Kidney (tissue), 14 donors: ENCODE results near the gene PKHD1. TPM values are rescaled to one million over a fixed set of nuclear protein-coding genes. Genes with fewer than 3 reads are reported as not detected.

Experiments
- DNase-seq, 5 donors: peaks; one replicate each; pipeline ENCODE4 v3.0.0-alpha.2; 2013 to 2020
- FAIRE-seq: peaks from 2 replicates; lab custom pipeline; 2012; peaks lifted over from hg19 to GRCh38; lab: Jason Lieb, UNC
- H3K27ac ChIP-seq, 2 donors: one replicate each; pipeline ENCODE4 v1.7.0; 2013; ENCODE audit warnings: low read depth in 2 of 2, low read length in 2 of 2, inconsistent platforms in 1 of 2
- H3K27me3 ChIP-seq: one replicate; pipeline ENCODE4 v1.7.1; 2013; ENCODE audit warnings: low read length, inconsistent platforms; ENCODE audit not compliant: control insufficient read depth, insufficient read depth
- H3K36me3 ChIP-seq, 3 donors: one replicate each; pipeline versions ENCODE4 v1.7.0 to v1.7.1; 2013; ENCODE audit warnings: low read length in 3 of 3, control low read depth in 1 of 3, inconsistent platforms in 1 of 3; ENCODE audit not compliant: insufficient read depth in 3 of 3, control insufficient read depth in 2 of 3
- H3K4me1 ChIP-seq, 3 donors: one replicate each; pipeline versions ENCODE4 v1.7.0 to v1.7.1; 2013; ENCODE audit warnings: low read length in 3 of 3, inconsistent platforms in 1 of 3, low read depth in 1 of 3; ENCODE audit not compliant: control insufficient read depth in 2 of 3, insufficient read depth in 2 of 3
- H3K4me3 ChIP-seq, 3 donors: one replicate each; pipeline versions ENCODE4 v1.7.0 to v1.8.1; 2013; ENCODE audit warnings: low read length in 3 of 3, control low read depth in 1 of 3, inconsistent platforms in 1 of 3
- H3K9ac ChIP-seq, 3 donors: one replicate each; pipeline versions ENCODE4 v1.7.0 to v1.7.1; 2013; ENCODE audit warnings: low read length in 3 of 3, control low read depth in 1 of 3, inconsistent platforms in 1 of 3
- H3K9me3 ChIP-seq, 3 donors: one replicate each; pipeline versions ENCODE4 v1.7.0 to v1.7.1; 2013; ENCODE audit warnings: low read length in 3 of 3, control low read depth in 1 of 3, inconsistent platforms in 1 of 3; ENCODE audit not compliant: control insufficient read depth in 2 of 3, insufficient read depth in 1 of 3
- CTCF ChIP-seq: IDR thresholded peaks from 3 replicates; pipeline ENCODE4 v1.5.1; 2012; ENCODE audit warnings: mild to moderate bottlenecking, moderate library complexity, borderline replicate concordance; ENCODE audit not compliant: insufficient read depth; ENCODE audit errors: extremely low read depth
- intact Hi-C: fragments of 100-400 bp; cut with DNase I; formaldehyde crosslinking; loops from one replicate; pipeline ENCODE4 v1.11.1; 2022
- polyA plus RNA-seq: library from polyadenylated mRNA; stranded (reverse); fragments of 350-450 nt; fragmentation: Illumina TruSeq; extraction: RNeasy Lipid Tissue Mini Kit (QIAGEN cat#74804); gene quantifications from one replicate; pipeline ENCODE4 v1.2.3, GENCODE V29; 2014; ENCODE audit warnings: low read depth, low replicate concordance; ENCODE audit not compliant: insufficient read depth
- total RNA-seq: library from RNA; stranded (reverse); fragmentation: NEBNext Ultra II Directional; extraction: Animal tissue kit (Norgen Biotek cat#: 25700); gene quantifications from one replicate; pipeline ENCODE4 v1.2.1, GENCODE V29; 2021
- donor health status: control.
- donor health status: control.
- donor health status: control.
- donor health status: control.
- donor health status: control.
- donor health status: DM: yes; HTN: yes; CAD: no.
- donor health status: Normal renal cell carcinoma (clear cell type).

The PKHD1 gene
- total and polyA plus RNA-seq, 2 donors from 2014 or later: 6.0 to 77.5 TPM

- Histone ChIP-seq H3K9me3 (no peaks in the 10 kb centered on the region), H3K36me3 (peaks cover 0 to 39% (median 16%) of the 10 kb centered on the region in 3 donors), H3K4me1 (peaks cover 0 to 20% (median 4%) of the 10 kb centered on the region in 3 donors), H3K27ac (peak overlapping the region; percentile 35 to 38), H3K4me3 (no peak overlapping the region), H3K9ac (no peak overlapping the region), H3K27me3 (no peaks in the 10 kb centered on the region)
- peak in 2 of 5 donors; percentile 50 to 51 for DNase-seq
- peak; percentile 97 for FAIRE-seq
- TF ChIP-seq CTCF: peak; percentile 59
- intact Hi-C loops: no loop called here
These were observed 66.4 kb downstream of the PKHD1 start for GRCh38 chr6:52020945-52021570.

GRCh38 chr6:52019881-52020280 lies 67.5 kb downstream of the PKHD1 start:
- Histone ChIP-seq H3K9ac (peak overlapping the region in 1 of 3 donors; percentile 20), H3K27me3 (no peaks in the 10 kb centered on the region), H3K27ac (peak overlapping the region; percentile 45 to 63), H3K4me1 (peaks cover 0 to 20% (median 4%) of the 10 kb centered on the region in 3 donors), H3K4me3 (no peak overlapping the region), H3K9me3 (no peaks in the 10 kb centered on the region), H3K36me3 (peaks cover 0 to 31% (median 14%) of the 10 kb centered on the region in 3 donors)
- intact Hi-C loops: no loop called here
- no peak for FAIRE-seq
- TF ChIP-seq CTCF: peak; percentile 5
- no peak for DNase-seq

DNA sequence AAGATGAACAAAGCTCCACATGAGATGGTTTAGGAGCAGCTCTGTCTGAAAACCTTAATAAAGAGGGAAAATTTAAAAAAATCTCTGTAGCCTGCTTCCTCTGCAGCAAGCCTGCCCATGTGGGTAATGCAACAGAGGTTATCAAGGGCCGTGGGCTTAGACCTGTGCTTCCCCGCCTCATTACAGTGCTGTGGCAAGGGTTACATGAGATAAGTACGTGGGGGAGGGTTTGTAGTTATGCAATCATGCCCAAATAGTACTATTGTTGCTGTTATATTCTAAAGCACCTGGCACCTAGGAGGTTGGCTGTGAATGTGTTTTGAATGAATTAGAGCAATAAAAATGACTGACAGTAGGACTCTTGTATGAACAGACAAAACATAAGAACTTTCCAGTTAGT lies 68.3 kb downstream of the PKHD1 start:
- peaks cover 0 to 20% (median 4%) of the 10 kb centered on the region in 3 donors for H3K4me1 ChIP-seq
- peaks cover 2 to 32% (median 14%) of the 10 kb centered on the region in 3 donors for H3K36me3 ChIP-seq
- DNase-seq: no peak
- H3K4me3 ChIP-seq: no peak overlapping the region
- H3K27ac ChIP-seq: peak overlapping the region; percentile 37 to 55
- intact Hi-C loops: no loop called here
- no peaks in the 10 kb centered on the region for H3K27me3 ChIP-seq
- FAIRE-seq: no peak
- no peaks in the 10 kb centered on the region for H3K9me3 ChIP-seq
- H3K9ac ChIP-seq: peak overlapping the region in 1 of 3 donors; percentile 13
- no peak for TF ChIP-seq CTCF
